GM12878 (cell line): Measurements from ENCODE around the gene DNAI2. TPM values are rescaled to one million over a fixed set of nuclear protein-coding genes. Genes with fewer than 3 reads are reported as not detected.

Experiments
- CUX1 ChIP-seq: IDR thresholded peaks from 2 replicates; pipeline ENCODE4 v1.6.1; 2012; ENCODE audit warnings: improper control_type of control experiment, low read depth, low read length; ENCODE audit not compliant: insufficient replicate concordance
- FOXM1 ChIP-seq: IDR thresholded peaks from 2 replicates; pipeline ENCODE4 v1.6.1; 2012; ENCODE audit warnings: low read depth, mild to moderate bottlenecking, inconsistent platforms, low read length, moderate library complexity
- GABPA ChIP-seq: IDR thresholded peaks from 2 replicates; pipeline ENCODE4 v1.6.1; 2014; ENCODE audit warnings: antibody characterized with exemption, low read depth, mild to moderate bottlenecking, inconsistent platforms
- IKZF2 ChIP-seq, 2 experiments: fragments of 450-650 bp; IDR thresholded peaks; 2 replicates each; pipeline ENCODE4 v1.6.1; 2017; ENCODE audit warnings: mild to moderate bottlenecking in 2 of 2, moderate library complexity in 2 of 2
- NR2F1 ChIP-seq: fragments of 450-650 bp; conservative IDR thresholded peaks from 2 replicates; pipeline ENCODE4 v1.6.1; 2017; ENCODE audit warnings: mild to moderate bottlenecking
- PAX8 ChIP-seq: fragments of 450-650 bp; IDR thresholded peaks from 2 replicates; pipeline ENCODE4 v1.6.1; 2017; ENCODE audit warnings: mild to moderate bottlenecking, moderate library complexity
- POU2F2 ChIP-seq: IDR thresholded peaks from 3 replicates; pipeline ENCODE4 v1.6.1; 2011; ENCODE audit warnings: low read depth, mild to moderate bottlenecking, low read length, borderline replicate concordance
- SIX5 ChIP-seq: IDR thresholded peaks from 2 replicates; pipeline ENCODE4 v1.6.1; 2011; ENCODE audit warnings: mild to moderate bottlenecking, low read depth, low read length, moderate library complexity; ENCODE audit not compliant: severe bottlenecking
- TCF7 ChIP-seq: IDR thresholded peaks from 2 replicates; pipeline ENCODE4 v1.6.1; 2014; ENCODE audit warnings: antibody characterized with exemption, borderline replicate concordance
- YY1 ChIP-seq: IDR thresholded peaks from 2 replicates; pipeline ENCODE4 v1.6.1; 2011; ENCODE audit warnings: low read depth, mild to moderate bottlenecking, low read length
- polyA plus RNA-seq, 11 experiments: library from polyadenylated mRNA; depleted of rRNA in 4 of 11; unstranded in 6 of 11; stranded (reverse) in 5 of 11; fragments of >200 nt; fragmentation: Nextera tagmentation in 4 of 11; fragmentation: Illumina TruSeq in 1 of 11; extraction: Ambion mirVana in 4 of 11; extraction: Trizol in 1 of 11; gene quantifications; 1 replicate in 1 of 11; 2 replicates in 10 of 11; pipeline versions ENCODE4 v1.2.1 to v1.2.3, GENCODE V29; 2011 to 2016; ENCODE audit warnings: inconsistent platforms in 2 of 11, missing spikeins in 2 of 11, low read depth in 1 of 11
- total RNA-seq, 4 experiments: library from RNA; depleted of rRNA in 3 of 4; stranded (reverse); fragments of >200 nt in 3 of 4; fragmentation: Illumina TruSeq in 1 of 4; extraction: Trizol in 1 of 4; gene quantifications; 2 replicates each; pipeline versions ENCODE4 v1.2.1 to v1.2.3, GENCODE V29; 2013 to 2021
- TF ChIP-seq, protein P1 (sequence below): fragments of 450-650 bp; IDR thresholded peaks from 2 replicates; pipeline ENCODE4 v1.6.1; 2018; ENCODE audit warnings: borderline replicate concordance, mild to moderate bottlenecking; ENCODE audit not compliant: partially characterized antibody

The DNAI2 gene
- total and polyA plus RNA-seq, 10 of the 15 experiments (the other 5 are each of a cell fraction or from before 2014, with no cell fraction given), result 0.04 to 1.8 (median 0.13) TPM

- TF ChIP-seq CUX1 (peak; percentile 85), FOXM1 (no peak), YY1 (no peak), SIX5 (no peak), TCF7 (no peak), NR2F1 (0 out of 2 replicates have a peak, but pooled peaks have one; percentile 22), PAX8 (no peak), POU2F2 (no peak), IKZF2 (IDR thresholded peaks at IDR 0.05) (0 out of 4 replicates have a peak, but pooled peaks of 1 of the 2 experiments have one; percentile 15), GABPA (no peak)
- TF ChIP-seq, protein P1, sequence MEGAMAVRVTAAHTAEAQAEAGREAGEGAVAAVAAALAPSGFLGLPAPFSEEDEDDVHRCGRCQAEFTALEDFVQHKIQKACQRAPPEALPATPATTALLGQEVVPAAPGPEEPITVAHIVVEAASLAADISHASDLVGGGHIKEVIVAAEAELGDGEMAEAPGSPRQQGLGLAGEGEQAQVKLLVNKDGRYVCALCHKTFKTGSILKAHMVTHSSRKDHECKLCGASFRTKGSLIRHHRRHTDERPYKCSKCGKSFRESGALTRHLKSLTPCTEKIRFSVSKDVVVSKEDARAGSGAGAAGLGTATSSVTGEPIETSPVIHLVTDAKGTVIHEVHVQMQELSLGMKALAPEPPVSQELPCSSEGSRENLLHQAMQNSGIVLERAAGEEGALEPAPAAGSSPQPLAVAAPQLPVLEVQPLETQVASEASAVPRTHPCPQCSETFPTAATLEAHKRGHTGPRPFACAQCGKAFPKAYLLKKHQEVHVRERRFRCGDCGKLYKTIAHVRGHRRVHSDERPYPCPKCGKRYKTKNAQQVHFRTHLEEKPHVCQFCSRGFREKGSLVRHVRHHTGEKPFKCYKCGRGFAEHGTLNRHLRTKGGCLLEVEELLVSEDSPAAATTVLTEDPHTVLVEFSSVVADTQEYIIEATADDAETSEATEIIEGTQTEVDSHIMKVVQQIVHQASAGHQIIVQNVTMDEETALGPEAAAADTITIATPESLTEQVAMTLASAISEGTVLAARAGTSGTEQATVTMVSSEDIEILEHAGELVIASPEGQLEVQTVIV, result no peak
- TF ChIP-seq, all 136 proteins: peak for 12
Measured at GRCh38 chr17:74235040-74235581, 38.9 kb upstream of the DNAI2 start (continued).
